IMR-90 (cell line): Measurements from ENCODE around the gene CARMIL1. TPM values are rescaled to one million over a fixed set of nuclear protein-coding genes. Genes with fewer than 3 reads are reported as not detected.
A peak's percentile ranks its signal among the peaks of the same experiment; 100 is the strongest.

Source experiments
- ATAC-seq: fragments of 200-7000 bp; cut with Tn5 transposase; 2 replicates; pipeline ENCODE4 v1.9.1; 2020; ENCODE audit warnings: low read depth, mild to moderate bottlenecking, moderate library complexity
- BruUV-seq: library from RNA; stranded (reverse); fragments of 400-500 nt; replicated peaks from 2 replicates; lab custom pipeline; 2021; lab: Mats Ljungman, UMichigan
- CTCF ChIA-PET: fragments of 300-600 bp; formaldehyde crosslinking; extraction: SDS; loops from one replicate; lab custom pipeline; 2021; ENCODE audit warnings: antibody characterized with exemption; lab: Yijun Ruan, JAX
- POLR2A ChIA-PET: fragments of 300-600 bp; sonication (Branson Sonifier 250); formaldehyde crosslinking; loops from one replicate; lab custom pipeline; 2022; ENCODE audit warnings: antibody characterized with exemption; ENCODE audit not compliant: unreplicated experiment; lab: Charles Lee
- DNase-seq: peaks from one replicate; pipeline ENCODE4 v3.0.0; 2013
- H2AFZ ChIP-seq: replicated peaks from 2 replicates; pipeline ENCODE3; 2013; ENCODE audit warnings: low read length, mild to moderate bottlenecking; ENCODE audit not compliant: poor library complexity
- H2AK5ac ChIP-seq: 2 replicates; pipeline ENCODE4 v1.6.1; 2013; ENCODE audit warnings: low read depth, low read length, inconsistent platforms
- H2AK9ac ChIP-seq: replicated peaks from 2 replicates; pipeline ENCODE3; 2013; ENCODE audit warnings: mild to moderate bottlenecking, low read depth, low read length, moderate library complexity; ENCODE audit not compliant: poor library complexity
- H2BK120ac ChIP-seq: 2 replicates; pipeline ENCODE4 v1.6.1; 2013; ENCODE audit warnings: low read depth, low read length, inconsistent platforms
- H2BK15ac ChIP-seq: 3 replicates; pipeline ENCODE4 v1.6.1; 2013; ENCODE audit warnings: low read depth, low read length, inconsistent platforms
- H2BK20ac ChIP-seq: 2 replicates; pipeline ENCODE4 v1.6.1; 2013; ENCODE audit warnings: low read depth, mild to moderate bottlenecking, inconsistent platforms, low read length, moderate library complexity
- H2BK5ac ChIP-seq: 2 replicates; pipeline ENCODE4 v1.6.1; 2013; ENCODE audit warnings: mild to moderate bottlenecking, low read depth, low read length, inconsistent platforms; ENCODE audit not compliant: poor library complexity, severe bottlenecking
- H3K14ac ChIP-seq: replicated peaks from 2 replicates; pipeline ENCODE4 v1.6.1; 2013; ENCODE audit warnings: low read depth, low read length, inconsistent platforms
- H3K18ac ChIP-seq: 2 replicates; pipeline ENCODE4 v1.6.1; 2013; ENCODE audit warnings: low read depth, low read length, control low read depth
- H3K23ac ChIP-seq: 2 replicates; pipeline ENCODE4 v1.6.1; 2013; ENCODE audit warnings: low read depth, low read length, inconsistent platforms
- H3K27ac ChIP-seq: 2 replicates; pipeline ENCODE4 v1.5.1; 2013; ENCODE audit warnings: mild to moderate bottlenecking, control low read depth, low read length; ENCODE audit not compliant: insufficient read depth
- H3K27me3 ChIP-seq: 2 replicates; pipeline ENCODE4 v1.6.1; 2013; ENCODE audit warnings: low read length; ENCODE audit not compliant: control insufficient read depth, insufficient read depth
- H3K36me3 ChIP-seq: 2 replicates; pipeline ENCODE4 v1.6.1; 2013; ENCODE audit warnings: low read length, mixed read lengths; ENCODE audit not compliant: control insufficient read depth, insufficient read depth
- H3K4ac ChIP-seq: 2 replicates; pipeline ENCODE4 v1.6.1; 2013; ENCODE audit warnings: low read depth, low read length, inconsistent platforms
- H3K4me1 ChIP-seq: 2 replicates; pipeline ENCODE4 v1.6.1; 2013; ENCODE audit warnings: low read length, mixed read lengths; ENCODE audit not compliant: control insufficient read depth, insufficient read depth
- H3K4me2 ChIP-seq: 2 replicates; pipeline ENCODE4 v1.6.1; 2013; ENCODE audit warnings: low read depth, mild to moderate bottlenecking, control low read depth, low read length, moderate library complexity
- H3K4me3 ChIP-seq: 2 replicates; pipeline ENCODE4 v1.5.1; 2013; ENCODE audit warnings: low read depth, mild to moderate bottlenecking, control low read depth, low read length, moderate library complexity; ENCODE audit not compliant: insufficient read depth
- H3K56ac ChIP-seq: 2 replicates; pipeline ENCODE4 v1.6.1; 2013; ENCODE audit warnings: low read length, inconsistent platforms; ENCODE audit not compliant: insufficient read depth; ENCODE audit errors: extremely low read depth
- H3K79me1 ChIP-seq, 2 experiments: 2 replicates each; pipeline ENCODE4 v1.6.1; 2013; ENCODE audit warnings: low read length in 2 of 2, inconsistent platforms in 1 of 2, low read depth in 1 of 2
- H3K9ac ChIP-seq: 2 replicates; pipeline ENCODE4 v1.6.1; 2013; ENCODE audit warnings: low read depth, low read length, control low read depth
- H3K9me1 ChIP-seq: 2 replicates; pipeline ENCODE4 v1.6.1; 2013; ENCODE audit warnings: low read length, inconsistent platforms; ENCODE audit not compliant: insufficient read depth
- H3K9me3 ChIP-seq: 2 replicates; pipeline ENCODE4 v1.6.1; 2013; ENCODE audit warnings: low read length; ENCODE audit not compliant: control insufficient read depth, insufficient read depth
- H4K20me1 ChIP-seq: 2 replicates; pipeline ENCODE4 v1.6.1; 2013; ENCODE audit warnings: low read length, inconsistent platforms; ENCODE audit not compliant: insufficient read depth
- H4K5ac ChIP-seq: 2 replicates; pipeline ENCODE4 v1.6.1; 2013; ENCODE audit warnings: mild to moderate bottlenecking, low read depth, low read length, control low read depth
- H4K8ac ChIP-seq, 2 experiments: 2 replicates each; pipeline ENCODE4 v1.6.1; 2013; ENCODE audit warnings: low read depth in 2 of 2, low read length in 2 of 2, control low read depth in 1 of 2, inconsistent platforms in 1 of 2
- H4K91ac ChIP-seq: 2 replicates; pipeline ENCODE4 v1.6.1; 2013; ENCODE audit warnings: low read depth, low read length, inconsistent platforms; ENCODE audit not compliant: insufficient read depth
- MAFK ChIP-seq: IDR thresholded peaks from 2 replicates; pipeline ENCODE4 v1.6.1; 2012; ENCODE audit warnings: low read depth, low read length, improper control_type of control experiment
- SMC3 ChIP-seq: fragments of 150-350 bp; IDR thresholded peaks from 2 replicates; pipeline ENCODE4 v1.6.1; 2016; ENCODE audit warnings: low read depth, mild to moderate bottlenecking, antibody characterized with exemption, low read length, moderate library complexity
- WGBS, 2 experiments: methylation state at CpG; one replicate each; pipeline versions ENCODE4 v1.1.5 to v1.1.7; 2013; ENCODE audit warnings: missing lambda C conversion rate in 2 of 2; ENCODE audit not compliant: insufficient read length in 1 of 2; ENCODE audit errors: extremely low coverage in 2 of 2; 5-methylcytosine and 5-hydroxymethylcytosine counted together
- dilution Hi-C: fragments of 300-500 bp; cut with HindIII; formaldehyde crosslinking; loops from one replicate; pipeline ENCODE4 v1.14.3; 2018; ENCODE audit warnings: low sequenced_read_pairs; ENCODE audit not compliant: unreplicated experiment
- in situ Hi-C: fragments of 300-500 bp; cut with MboI; formaldehyde crosslinking; loops from 3 replicates; pipeline ENCODE4 v1.14.3; 2019; ENCODE audit warnings: low sequenced_read_pairs, inconsistent platforms, mixed read lengths
- intact Hi-C: fragments of 100-400 bp; cut with micrococcal nuclease; formaldehyde crosslinking; loops from 2 replicates; pipeline ENCODE4 v1.10.0; 2022
- polyA plus RNA-seq, 3 experiments: library from polyadenylated mRNA; depleted of rRNA; stranded (reverse); fragments of >200 nt; gene quantifications; 2 replicates each; pipeline ENCODE4 v1.2.3, GENCODE V29; 2012; ENCODE audit warnings: low replicate concordance in 1 of 3
- total RNA-seq: library from RNA; depleted of rRNA; stranded (reverse); fragments of >200 nt; gene quantifications from 2 replicates; pipeline ENCODE4 v1.2.3, GENCODE V29; 2012

CARMIL1 gene
- total and polyA plus RNA-seq, 2 of the 4 experiments (the other 2 are of a cell fraction): 1.3 to 2.9 TPM

- H4K20me1 ChIP-seq: no peaks in the 10 kb centered on the region
- WGBS, 2 experiments: 82% methylated on average over 2 of the region's 3 CpGs; no CpG with 5 or more reads in 1 of the 2 experiments
- dilution Hi-C loops (no loop called here), intact Hi-C loops (no loop called here), in situ Hi-C loops (no loop called here)
- H2AK9ac ChIP-seq: no peak overlapping the region
- no peak overlapping the region for H3K27ac ChIP-seq
- no peak overlapping the region for H2AK5ac ChIP-seq
- H3K36me3 ChIP-seq: no peaks in the 10 kb centered on the region
- H2AFZ ChIP-seq: no peak overlapping the region
- H2BK15ac ChIP-seq: no peak overlapping the region
- H3K4me1 ChIP-seq: no peaks in the 10 kb centered on the region
- no peak overlapping the region for H3K4me2 ChIP-seq
- H3K9ac ChIP-seq: no peak overlapping the region
- no peaks in the 10 kb centered on the region for H3K79me1 ChIP-seq
- BruUV-seq: no TSS peak
- no peak overlapping the region for H2BK120ac ChIP-seq
- no peak overlapping the region for H3K14ac ChIP-seq
- no peak overlapping the region for H3K56ac ChIP-seq
- H3K27me3 ChIP-seq: no peaks in the 10 kb centered on the region
- no peak for TF ChIP-seq SMC3
- TF ChIP-seq MAFK: no peak
- H3K23ac ChIP-seq: no peak overlapping the region
- no peak overlapping the region for H4K91ac ChIP-seq
- CTCF ChIA-PET: interaction anchor here (1.0 kb wide), 1 partner anchor 14 kb away, joined by 3 read pairs; no protein-coding TSS in a partner anchor
- no peak overlapping the region for H3K4ac ChIP-seq
- H2BK20ac ChIP-seq: no peak overlapping the region
- H3K18ac ChIP-seq: no peak overlapping the region
- POLR2A ChIA-PET: no interaction called here
- no peaks in the 10 kb centered on the region for H3K9me1 ChIP-seq
- no peaks in the 10 kb centered on the region for H3K9me3 ChIP-seq
- H3K4me3 ChIP-seq: no peak overlapping the region
- no peak for ATAC-seq
- no peak overlapping the region for H4K8ac ChIP-seq
- no peak overlapping the region for H2BK5ac ChIP-seq
- H4K5ac ChIP-seq: no peak overlapping the region
- peak; percentile 11 for DNase-seq
Observed at GRCh38 chr6:25476126-25476525, 197.0 kb downstream of the CARMIL1 start.
